K562 (cell line): Measurements from ENCODE around the gene NEU1. TPM values are rescaled to one million over a fixed set of nuclear protein-coding genes. Genes with fewer than 3 reads are reported as not detected.

Experiments
- ETS2 ChIP-seq: IDR thresholded peaks from 2 replicates; pipeline ENCODE4 v1.6.1; 2016; ENCODE audit warnings: borderline replicate concordance, missing genetic modification characterization, mild to moderate bottlenecking, moderate library complexity, missing compliant biosample characterization; ENCODE audit not compliant: poor library complexity, severe bottlenecking
- FOSL1 ChIP-seq: fragments of 200-800 bp; sonication (Bioruptor generic); conservative IDR thresholded peaks from 2 replicates; pipeline ENCODE4 v1.6.1; 2016; ENCODE audit warnings: missing genetic modification characterization, missing compliant biosample characterization
- GABPB2 ChIP-seq: fragments of 250-450 bp; sonication (Bioruptor Pico); conservative IDR thresholded peaks from 2 replicates; pipeline ENCODE4 v1.5.1; 2021; ENCODE audit warnings: mild to moderate bottlenecking
- HNRNPH1 ChIP-seq: fragments of 200-400 bp; formaldehyde crosslinking; optimal IDR thresholded peaks from 2 replicates; pipeline ENCODE3; 2017; ENCODE audit warnings: low read depth, mild to moderate bottlenecking, low read length, moderate library complexity
- HNRNPL ChIP-seq: fragments of 200-400 bp; formaldehyde crosslinking; IDR thresholded peaks from 2 replicates; pipeline ENCODE4 v1.6.1; 2017; ENCODE audit warnings: low read depth, mild to moderate bottlenecking, low read length
- KDM1A ChIP-seq, 2 experiments: fragments of 450-650 bp; IDR thresholded peaks; 2 replicates each; pipeline ENCODE4 v1.6.1; 2016; ENCODE audit warnings: mild to moderate bottlenecking in 2 of 2
- KDM4B ChIP-seq, 2 experiments: fragments of 450-650 bp in 1 of 2; sonication (generic) in 1 of 2; IDR thresholded peaks; 2 replicates each; pipeline ENCODE4 v1.6.1; 2016 to 2017; ENCODE audit warnings: borderline replicate concordance in 2 of 2, antibody characterized with exemption in 1 of 2, low read depth in 1 of 2, mild to moderate bottlenecking in 1 of 2
- NCOR1 ChIP-seq: fragments of 450-650 bp; IDR thresholded peaks from 2 replicates; pipeline ENCODE4 v1.6.1; 2016; ENCODE audit warnings: mild to moderate bottlenecking, moderate library complexity
- NFRKB ChIP-seq: fragments of 450-650 bp; IDR thresholded peaks from 2 replicates; pipeline ENCODE4 v1.6.1; 2016; ENCODE audit warnings: low read depth
- RBM15 ChIP-seq: fragments of 200-400 bp; formaldehyde crosslinking; IDR thresholded peaks from 2 replicates; pipeline ENCODE4 v1.6.1; 2018; ENCODE audit warnings: mild to moderate bottlenecking, low read length, moderate library complexity; ENCODE audit not compliant: insufficient read depth
- TSC22D4 ChIP-seq: fragments of 450-650 bp; IDR thresholded peaks from 2 replicates; pipeline ENCODE4 v1.6.1; 2016; ENCODE audit warnings: missing genetic modification characterization, missing biosample characterization, control low read depth
- ZFP30 ChIP-seq: fragments of 250-450 bp; sonication (Bioruptor Pico); IDR thresholded peaks from 2 replicates; pipeline ENCODE4 v1.8.0; 2022; ENCODE audit warnings: moderate library complexity, mild to moderate bottlenecking, inconsistent platforms, borderline replicate concordance
- polyA plus RNA-seq, 8 experiments: library from polyadenylated mRNA; depleted of rRNA in 4 of 8; stranded (reverse) in 5 of 8; unstranded in 3 of 8; fragments of >200 nt; fragmentation: Nextera tagmentation in 2 of 8; fragmentation: Illumina TruSeq in 1 of 8; extraction: Ambion mirVana in 2 of 8; extraction: Trizol in 1 of 8; gene quantifications; 2 replicates each; pipeline versions ENCODE4 v1.2.1 to v1.2.3, GENCODE V29; 2011 to 2014; ENCODE audit warnings: inconsistent platforms in 1 of 8, missing spikeins in 1 of 8
- total RNA-seq, 7 experiments: library from RNA; depleted of rRNA in 6 of 7; stranded (reverse); fragments of >200 nt in 6 of 7; fragmentation: Illumina TruSeq in 2 of 7; extraction: Trizol in 2 of 7; gene quantifications; 2 replicates each; pipeline versions ENCODE4 v1.2.1 to v1.2.3, GENCODE V29; 2011 to 2021; ENCODE audit warnings: low replicate concordance in 1 of 7
- TF ChIP-seq, protein P1 (sequence below): fragments of 450-650 bp; IDR thresholded peaks from 2 replicates; pipeline ENCODE4 v1.6.1; 2016; ENCODE audit warnings: low read depth, mild to moderate bottlenecking, moderate library complexity
- TF ChIP-seq, protein P2 (sequence below): fragments of 250-450 bp; sonication (Bioruptor Pico); IDR thresholded peaks from 2 replicates; pipeline ENCODE4 v1.4.0; 2020
- TF ChIP-seq, protein P3 (sequence below): fragments of 200-800 bp; sonication (Bioruptor generic); IDR thresholded peaks from 2 replicates; pipeline ENCODE4 v1.6.1; 2017; ENCODE audit warnings: missing genetic modification characterization, missing compliant biosample characterization
- TF ChIP-seq, protein P4 (sequence below): sonication (generic); formaldehyde crosslinking; IDR thresholded peaks from 2 replicates; pipeline ENCODE4 v1.9.0; 2022; ENCODE audit warnings: mild to moderate bottlenecking, missing genetic modification reagents
- TF ChIP-seq, protein P5 (sequence below), 3 experiments: IDR thresholded peaks in 2 of 3; conservative IDR thresholded peaks in 1 of 3; 2 replicates each; pipeline ENCODE4 v1.5.1; 2011 to 2012; ENCODE audit warnings: low read length in 3 of 3, mild to moderate bottlenecking in 3 of 3, control low read depth in 2 of 3, improper control_type of control experiment in 1 of 3, inconsistent platforms in 1 of 3, low read depth in 1 of 3, mixed read lengths in 1 of 3, moderate library complexity in 1 of 3; ENCODE audit not compliant: insufficient read depth in 2 of 3

NEU1 gene
- total and polyA plus RNA-seq, 9 of the 15 experiments (the other 6 are each of a cell fraction or from before 2014, with no cell fraction given) = 14.8 to 67.8 (median 51.0) TPM

DNA sequence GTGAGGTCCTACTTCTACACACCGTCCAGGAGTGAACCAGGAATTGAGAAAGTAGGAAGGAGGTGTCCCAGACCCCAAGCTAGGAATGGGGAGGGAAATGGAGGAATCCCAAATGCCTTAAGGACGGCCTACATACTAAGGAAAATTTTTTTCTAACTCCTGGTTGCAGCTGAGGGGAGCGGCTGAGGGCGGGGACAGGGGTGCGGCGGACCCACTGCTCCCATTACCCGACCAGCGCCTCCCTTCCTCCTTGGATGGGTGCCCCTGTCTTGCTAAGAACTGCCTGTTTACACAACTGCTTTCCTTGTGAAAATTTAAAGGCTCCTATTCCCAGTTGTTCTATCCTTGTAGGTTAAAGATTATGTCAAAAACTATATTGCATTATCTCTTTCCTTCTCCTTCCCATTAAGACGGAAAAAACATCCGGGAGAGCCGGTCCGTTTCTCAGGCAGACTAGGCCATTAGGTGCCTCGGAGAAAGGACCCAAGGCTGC is 35.8 kb downstream of the NEU1 start (continued):
- TF ChIP-seq NCOR1 (no peak), KDM4B (IDR thresholded peaks at IDR 0.05; ENCODE audit: borderline replicate concordance in 2 of 2, low read depth in 1 of 2) (no peak), ZFP30 (CRISPR knock-in tag) (no peak), HNRNPH1 (no peak), GABPB2 (peak; percentile 77; the same call in 1 of the 2 replicates), RBM15 (no peak), FOSL1 (no peak), KDM1A (IDR thresholded peaks at IDR 0.05) (no peak), NFRKB (no peak), ETS2 (tag) (no peak), HNRNPL (no peak), TSC22D4 (no peak)
- TF ChIP-seq, protein P1, sequence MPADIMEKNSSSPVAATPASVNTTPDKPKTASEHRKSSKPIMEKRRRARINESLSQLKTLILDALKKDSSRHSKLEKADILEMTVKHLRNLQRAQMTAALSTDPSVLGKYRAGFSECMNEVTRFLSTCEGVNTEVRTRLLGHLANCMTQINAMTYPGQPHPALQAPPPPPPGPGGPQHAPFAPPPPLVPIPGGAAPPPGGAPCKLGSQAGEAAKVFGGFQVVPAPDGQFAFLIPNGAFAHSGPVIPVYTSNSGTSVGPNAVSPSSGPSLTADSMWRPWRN = no peak
- TF ChIP-seq, protein P2, sequence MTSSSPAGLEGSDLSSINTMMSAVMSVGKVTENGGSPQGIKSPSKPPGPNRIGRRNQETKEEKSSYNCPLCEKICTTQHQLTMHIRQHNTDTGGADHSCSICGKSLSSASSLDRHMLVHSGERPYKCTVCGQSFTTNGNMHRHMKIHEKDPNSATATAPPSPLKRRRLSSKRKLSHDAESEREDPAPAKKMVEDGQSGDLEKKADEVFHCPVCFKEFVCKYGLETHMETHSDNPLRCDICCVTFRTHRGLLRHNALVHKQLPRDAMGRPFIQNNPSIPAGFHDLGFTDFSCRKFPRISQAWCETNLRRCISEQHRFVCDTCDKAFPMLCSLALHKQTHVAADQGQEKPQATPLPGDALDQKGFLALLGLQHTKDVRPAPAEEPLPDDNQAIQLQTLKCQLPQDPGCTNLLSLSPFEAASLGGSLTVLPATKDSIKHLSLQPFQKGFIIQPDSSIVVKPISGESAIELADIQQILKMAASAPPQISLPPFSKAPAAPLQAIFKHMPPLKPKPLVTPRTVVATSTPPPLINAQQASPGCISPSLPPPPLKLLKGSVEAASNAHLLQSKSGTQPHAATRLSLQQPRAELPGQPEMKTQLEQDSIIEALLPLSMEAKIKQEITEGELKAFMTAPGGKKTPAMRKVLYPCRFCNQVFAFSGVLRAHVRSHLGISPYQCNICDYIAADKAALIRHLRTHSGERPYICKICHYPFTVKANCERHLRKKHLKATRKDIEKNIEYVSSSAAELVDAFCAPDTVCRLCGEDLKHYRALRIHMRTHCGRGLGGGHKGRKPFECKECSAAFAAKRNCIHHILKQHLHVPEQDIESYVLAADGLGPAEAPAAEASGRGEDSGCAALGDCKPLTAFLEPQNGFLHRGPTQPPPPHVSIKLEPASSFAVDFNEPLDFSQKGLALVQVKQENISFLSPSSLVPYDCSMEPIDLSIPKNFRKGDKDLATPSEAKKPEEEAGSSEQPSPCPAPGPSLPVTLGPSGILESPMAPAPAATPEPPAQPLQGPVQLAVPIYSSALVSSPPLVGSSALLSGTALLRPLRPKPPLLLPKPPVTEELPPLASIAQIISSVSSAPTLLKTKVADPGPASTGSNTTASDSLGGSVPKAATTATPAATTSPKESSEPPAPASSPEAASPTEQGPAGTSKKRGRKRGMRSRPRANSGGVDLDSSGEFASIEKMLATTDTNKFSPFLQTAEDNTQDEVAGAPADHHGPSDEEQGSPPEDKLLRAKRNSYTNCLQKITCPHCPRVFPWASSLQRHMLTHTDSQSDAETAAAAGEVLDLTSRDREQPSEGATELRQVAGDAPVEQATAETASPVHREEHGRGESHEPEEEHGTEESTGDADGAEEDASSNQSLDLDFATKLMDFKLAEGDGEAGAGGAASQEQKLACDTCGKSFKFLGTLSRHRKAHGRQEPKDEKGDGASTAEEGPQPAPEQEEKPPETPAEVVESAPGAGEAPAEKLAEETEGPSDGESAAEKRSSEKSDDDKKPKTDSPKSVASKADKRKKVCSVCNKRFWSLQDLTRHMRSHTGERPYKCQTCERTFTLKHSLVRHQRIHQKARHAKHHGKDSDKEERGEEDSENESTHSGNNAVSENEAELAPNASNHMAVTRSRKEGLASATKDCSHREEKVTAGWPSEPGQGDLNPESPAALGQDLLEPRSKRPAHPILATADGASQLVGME (CRISPR knock-in tag) = peak; percentile 92
- TF ChIP-seq, protein P3, sequence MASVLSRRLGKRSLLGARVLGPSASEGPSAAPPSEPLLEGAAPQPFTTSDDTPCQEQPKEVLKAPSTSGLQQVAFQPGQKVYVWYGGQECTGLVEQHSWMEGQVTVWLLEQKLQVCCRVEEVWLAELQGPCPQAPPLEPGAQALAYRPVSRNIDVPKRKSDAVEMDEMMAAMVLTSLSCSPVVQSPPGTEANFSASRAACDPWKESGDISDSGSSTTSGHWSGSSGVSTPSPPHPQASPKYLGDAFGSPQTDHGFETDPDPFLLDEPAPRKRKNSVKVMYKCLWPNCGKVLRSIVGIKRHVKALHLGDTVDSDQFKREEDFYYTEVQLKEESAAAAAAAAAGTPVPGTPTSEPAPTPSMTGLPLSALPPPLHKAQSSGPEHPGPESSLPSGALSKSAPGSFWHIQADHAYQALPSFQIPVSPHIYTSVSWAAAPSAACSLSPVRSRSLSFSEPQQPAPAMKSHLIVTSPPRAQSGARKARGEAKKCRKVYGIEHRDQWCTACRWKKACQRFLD (CRISPR knock-in tag) = no peak
- TF ChIP-seq, protein P4, sequence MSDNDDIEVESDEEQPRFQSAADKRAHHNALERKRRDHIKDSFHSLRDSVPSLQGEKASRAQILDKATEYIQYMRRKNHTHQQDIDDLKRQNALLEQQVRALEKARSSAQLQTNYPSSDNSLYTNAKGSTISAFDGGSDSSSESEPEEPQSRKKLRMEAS = no peak
- TF ChIP-seq, protein P5, sequence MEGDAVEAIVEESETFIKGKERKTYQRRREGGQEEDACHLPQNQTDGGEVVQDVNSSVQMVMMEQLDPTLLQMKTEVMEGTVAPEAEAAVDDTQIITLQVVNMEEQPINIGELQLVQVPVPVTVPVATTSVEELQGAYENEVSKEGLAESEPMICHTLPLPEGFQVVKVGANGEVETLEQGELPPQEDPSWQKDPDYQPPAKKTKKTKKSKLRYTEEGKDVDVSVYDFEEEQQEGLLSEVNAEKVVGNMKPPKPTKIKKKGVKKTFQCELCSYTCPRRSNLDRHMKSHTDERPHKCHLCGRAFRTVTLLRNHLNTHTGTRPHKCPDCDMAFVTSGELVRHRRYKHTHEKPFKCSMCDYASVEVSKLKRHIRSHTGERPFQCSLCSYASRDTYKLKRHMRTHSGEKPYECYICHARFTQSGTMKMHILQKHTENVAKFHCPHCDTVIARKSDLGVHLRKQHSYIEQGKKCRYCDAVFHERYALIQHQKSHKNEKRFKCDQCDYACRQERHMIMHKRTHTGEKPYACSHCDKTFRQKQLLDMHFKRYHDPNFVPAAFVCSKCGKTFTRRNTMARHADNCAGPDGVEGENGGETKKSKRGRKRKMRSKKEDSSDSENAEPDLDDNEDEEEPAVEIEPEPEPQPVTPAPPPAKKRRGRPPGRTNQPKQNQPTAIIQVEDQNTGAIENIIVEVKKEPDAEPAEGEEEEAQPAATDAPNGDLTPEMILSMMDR (IDR thresholded peaks at IDR 0.05 in 2 of 3, conservative IDR thresholded peaks at IDR 0.05 in 1 of 3; ENCODE audit: insufficient read depth in 2 of 3, low read depth in 1 of 3, low read length in 3 of 3) = no peak
